Metanephros (tissue), 1 donor: ENCODE measurements around the gene THBS1. TPM values are rescaled to one million over a fixed set of nuclear protein-coding genes. Genes with fewer than 3 reads are reported as not detected.

Experiments
- total RNA-seq: library from RNA; depleted of rRNA; stranded (reverse); fragments of >200 nt; gene quantifications from one replicate; pipeline ENCODE4 v1.2.3, GENCODE V29; 2014

Gene THBS1
- 309 TPM for total RNA-seq

DNA sequence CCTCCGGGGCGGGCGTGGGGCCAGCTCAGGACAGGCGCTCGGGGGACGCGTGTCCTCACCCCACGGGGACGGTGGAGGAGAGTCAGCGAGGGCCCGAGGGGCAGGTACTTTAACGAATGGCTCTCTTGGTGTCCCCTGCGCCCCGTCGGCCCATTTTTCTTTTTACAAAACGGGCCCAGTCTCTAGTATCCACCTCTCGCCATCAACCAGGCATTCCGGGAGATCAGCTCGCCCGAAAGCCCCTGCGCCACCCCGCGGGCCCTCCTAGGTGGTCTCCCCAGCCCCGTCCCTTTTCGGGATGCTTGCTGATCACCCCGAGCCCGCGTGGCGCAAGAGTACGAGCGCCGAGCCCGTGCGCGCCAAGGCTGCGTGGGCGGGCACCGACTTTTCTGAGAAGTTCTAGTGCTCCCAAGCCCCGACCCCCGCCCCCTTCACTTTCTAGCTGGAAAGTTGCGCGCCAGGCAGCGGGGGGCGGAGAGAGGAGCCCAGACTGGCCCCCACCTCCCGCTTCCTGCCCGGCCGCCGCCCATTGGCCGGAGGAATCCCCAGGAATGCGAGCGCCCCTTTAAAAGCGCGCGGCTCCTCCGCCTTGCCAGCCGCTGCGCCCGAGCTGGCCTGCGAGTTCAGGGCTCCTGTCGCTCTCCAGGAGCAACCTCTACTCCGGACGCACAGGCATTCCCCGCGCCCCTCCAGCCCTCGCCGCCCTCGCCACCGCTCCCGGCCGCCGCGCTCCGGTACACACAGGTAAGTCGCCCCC, at the start of gene THBS1:
THBS1 (plus strand) TSS at position 595 of the 757 bp plus-strand sequence. CDS start 779 bp downstream, outside the sequence.

Other genes with a start within 250 kb of the THBS1 start
- 1.2 TPM for gene FSIP1, start 201.8 kb downstream of the THBS1 start, total RNA-seq